SH-SY5Y (cell line): Measurements from ENCODE around the gene RAB34.

Experiments
- GATA2 ChIP-seq: IDR thresholded peaks from 2 replicates; pipeline ENCODE4 v1.6.1; 2011; ENCODE audit warnings: mild to moderate bottlenecking, low read depth, low read length
- GATA3 ChIP-seq: IDR thresholded peaks from 2 replicates; pipeline ENCODE4 v1.6.1; 2011; ENCODE audit warnings: low read depth, mild to moderate bottlenecking, low read length, moderate library complexity

DNA sequence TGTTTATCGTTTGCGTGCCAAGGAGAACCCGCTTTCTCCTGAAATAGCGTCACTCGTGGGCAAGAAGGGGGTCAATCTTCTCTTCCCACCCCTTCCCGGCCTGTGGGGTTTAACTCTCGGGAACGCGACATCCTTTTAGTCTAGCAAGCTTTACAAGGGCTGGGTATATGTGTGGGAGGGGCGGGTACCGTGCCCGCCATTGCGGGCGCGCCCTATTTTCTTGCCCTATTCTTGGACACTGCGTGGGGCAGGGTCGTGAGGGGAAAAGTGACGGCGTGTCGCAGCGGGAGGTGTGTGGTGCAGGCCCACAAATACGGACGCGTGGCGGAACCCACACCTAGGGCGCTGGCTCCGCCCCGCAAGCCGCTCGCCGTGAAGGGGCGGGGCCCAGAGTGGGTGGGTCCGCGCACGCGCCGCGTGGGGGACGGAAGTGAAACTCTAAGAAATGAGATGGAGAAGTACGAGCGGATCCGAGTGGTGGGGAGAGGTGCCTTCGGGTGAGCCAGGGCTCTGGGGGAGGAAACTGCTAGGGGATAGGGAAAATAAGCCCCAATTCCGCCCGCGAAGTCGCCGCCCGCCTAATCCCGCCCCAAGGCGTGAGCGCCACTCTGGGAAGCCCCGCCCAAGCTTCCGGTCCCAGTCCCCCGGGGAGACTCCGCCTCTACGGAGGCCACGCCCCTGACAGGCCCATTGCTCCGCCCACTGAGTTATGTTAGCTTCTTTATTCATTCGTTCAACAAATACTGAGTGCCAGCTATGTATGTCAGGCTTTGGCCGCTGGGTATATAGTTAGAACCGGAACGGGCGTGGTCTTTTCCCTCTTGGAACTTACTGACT, 10.9 kb upstream of the RAB34 start, which contains the start of gene NEK8:
- TF ChIP-seq GATA3: no peak
- no peak; the same call in 1 of the 2 replicates for TF ChIP-seq GATA2
